Left ventricle myocardium superior (tissue), 1 donor: Measurements from ENCODE around the gene EGFL7. TPM values are rescaled to one million over a fixed set of nuclear protein-coding genes. Genes with fewer than 3 reads are reported as not detected.
A peak's percentile ranks its signal among the peaks of the same experiment; 100 is the strongest.

Experiments
- ATAC-seq: fragments of 200-7000 bp; cut with Tn5 transposase; one replicate; pipeline ENCODE4 v1.9.1; 2020; ENCODE audit warnings: mild to moderate bottlenecking, moderate library complexity
- DNase-seq: peaks from one replicate; pipeline ENCODE4 v3.0.0-alpha.2; 2020
- intact Hi-C: fragments of 100-400 bp; cut with micrococcal nuclease; formaldehyde crosslinking; loops from one replicate; pipeline ENCODE4 v1.11.0; 2022
- total RNA-seq: library from RNA; stranded (reverse); fragmentation: NEBNext Ultra II Directional; extraction: Animal tissue kit (Norgen Biotek cat#: 25700); gene quantifications from one replicate; pipeline ENCODE4 v1.2.1, GENCODE V29; 2021
- donor health status: DM: no; HTN: yes; CAD: no; lungs with severe emphysema.

EGFL7 gene
- total RNA-seq, 1 donor from 2014 or later, result 63.8 TPM

DNA sequence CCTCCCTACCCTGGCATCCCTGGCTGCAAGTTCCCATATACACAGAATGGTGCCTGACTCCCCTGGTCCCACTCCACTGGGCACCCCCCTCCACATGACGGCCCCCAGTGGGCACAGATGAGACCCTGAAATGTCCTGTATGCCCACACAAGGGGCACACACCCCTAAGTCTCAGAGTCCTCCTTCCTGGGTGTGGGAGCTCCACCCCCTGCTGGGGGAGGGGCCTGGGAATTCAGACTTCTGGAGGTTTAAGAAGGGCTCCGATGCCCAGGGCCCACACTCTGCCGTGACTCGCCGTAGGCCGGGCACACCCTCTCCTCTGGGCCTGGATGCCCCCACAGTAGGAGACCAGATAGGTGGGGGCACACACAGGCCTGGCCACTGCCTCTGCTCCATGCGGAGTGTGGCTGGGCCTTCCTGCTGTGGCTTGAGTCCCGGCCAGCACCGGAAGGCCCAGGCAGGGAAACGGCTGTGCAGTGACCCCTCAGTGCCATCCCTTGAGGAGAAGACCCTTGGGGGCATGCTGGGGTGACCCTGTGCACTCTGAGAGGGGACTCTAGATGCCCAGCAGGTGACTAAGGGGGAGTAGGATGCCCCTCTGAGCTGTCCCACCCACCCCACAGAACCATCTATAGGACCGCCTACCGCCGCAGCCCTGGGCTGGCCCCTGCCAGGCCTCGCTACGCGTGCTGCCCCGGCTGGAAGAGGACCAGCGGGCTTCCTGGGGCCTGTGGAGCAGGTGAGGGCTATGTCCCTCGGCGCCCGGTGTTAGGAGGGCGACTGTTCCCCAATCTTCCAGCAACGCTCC, 6.5 kb downstream of the EGFL7 start:
- no peak for DNase-seq
- no peak for ATAC-seq
- intact Hi-C loops, result no loop called here

DNA sequence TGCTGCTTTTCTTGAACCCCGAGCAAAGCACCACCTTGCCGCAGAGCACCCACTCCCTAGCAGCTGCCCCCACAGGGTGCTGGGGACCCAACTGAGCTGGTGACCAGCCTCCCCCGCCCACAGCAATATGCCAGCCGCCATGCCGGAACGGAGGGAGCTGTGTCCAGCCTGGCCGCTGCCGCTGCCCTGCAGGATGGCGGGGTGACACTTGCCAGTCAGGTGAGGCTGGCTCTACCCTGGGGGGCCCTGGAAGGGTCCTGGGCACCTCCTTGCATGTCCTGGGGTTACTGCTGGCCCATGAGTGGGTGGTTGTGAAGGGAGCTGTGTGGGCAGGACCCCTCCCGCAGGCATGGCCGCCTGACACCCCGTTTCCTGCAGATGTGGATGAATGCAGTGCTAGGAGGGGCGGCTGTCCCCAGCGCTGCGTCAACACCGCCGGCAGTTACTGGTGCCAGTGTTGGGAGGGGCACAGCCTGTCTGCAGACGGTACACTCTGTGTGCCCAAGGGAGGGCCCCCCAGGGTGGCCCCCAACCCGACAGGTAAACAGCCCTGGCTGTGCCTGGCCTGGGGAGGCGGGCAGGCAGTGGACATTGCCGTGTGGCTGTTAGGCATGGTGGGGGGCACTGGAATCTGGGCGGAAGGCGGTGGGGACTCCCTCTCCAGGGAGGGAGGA, 7.2 kb downstream of the EGFL7 start:
- DNase-seq, result no peak
- intact Hi-C loops, result no loop called here

DNA sequence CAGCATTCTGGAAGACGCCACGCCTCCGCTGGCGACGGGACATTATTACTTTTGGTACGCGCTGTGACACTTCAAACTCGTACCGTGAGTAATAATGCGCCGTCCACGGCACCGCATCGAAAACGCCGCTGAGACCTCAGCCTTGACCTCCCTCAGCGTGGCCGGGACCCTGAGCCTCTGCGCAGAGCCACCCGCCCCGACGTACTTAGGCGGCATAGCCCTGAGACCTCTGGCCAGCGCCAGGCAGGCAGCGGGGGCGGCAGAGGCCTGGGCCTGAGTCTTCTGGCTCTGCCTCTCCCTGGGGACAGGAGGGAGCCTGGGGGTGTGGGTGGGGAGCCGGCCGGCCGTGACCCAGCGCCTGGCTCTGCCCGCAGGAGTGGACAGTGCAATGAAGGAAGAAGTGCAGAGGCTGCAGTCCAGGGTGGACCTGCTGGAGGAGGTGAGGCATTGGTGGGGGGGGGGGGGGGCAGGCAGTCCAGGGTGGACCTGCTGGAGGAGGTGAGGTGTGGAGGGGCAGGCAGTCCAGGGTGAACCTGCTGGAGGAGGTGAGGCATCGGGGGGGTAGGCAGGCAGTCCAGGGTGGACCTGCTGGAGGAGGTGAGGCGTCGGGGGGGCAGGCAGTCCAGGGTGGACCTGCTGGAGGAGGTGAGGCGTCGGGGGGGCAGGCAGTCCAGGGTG, 8.0 kb downstream of the EGFL7 start:
- DNase-seq (no peak), ATAC-seq (no peak)
- intact Hi-C loops, result no loop called here

More for the DNA sequence above, 7.2 kb downstream of the EGFL7 start:
- no peak for ATAC-seq

GRCh38 chr9:136671254-136671614, 8.5 kb downstream of the EGFL7 start:
- no peak for DNase-seq
- intact Hi-C loops, result no loop called here
- ATAC-seq, result no peak

GRCh38 chr9:136671646-136672430, 9.1 kb downstream of the EGFL7 start:
- intact Hi-C loops, result no loop called here
- DNase-seq, result peak; percentile 69
- ATAC-seq, result peak; percentile 23

DNA sequence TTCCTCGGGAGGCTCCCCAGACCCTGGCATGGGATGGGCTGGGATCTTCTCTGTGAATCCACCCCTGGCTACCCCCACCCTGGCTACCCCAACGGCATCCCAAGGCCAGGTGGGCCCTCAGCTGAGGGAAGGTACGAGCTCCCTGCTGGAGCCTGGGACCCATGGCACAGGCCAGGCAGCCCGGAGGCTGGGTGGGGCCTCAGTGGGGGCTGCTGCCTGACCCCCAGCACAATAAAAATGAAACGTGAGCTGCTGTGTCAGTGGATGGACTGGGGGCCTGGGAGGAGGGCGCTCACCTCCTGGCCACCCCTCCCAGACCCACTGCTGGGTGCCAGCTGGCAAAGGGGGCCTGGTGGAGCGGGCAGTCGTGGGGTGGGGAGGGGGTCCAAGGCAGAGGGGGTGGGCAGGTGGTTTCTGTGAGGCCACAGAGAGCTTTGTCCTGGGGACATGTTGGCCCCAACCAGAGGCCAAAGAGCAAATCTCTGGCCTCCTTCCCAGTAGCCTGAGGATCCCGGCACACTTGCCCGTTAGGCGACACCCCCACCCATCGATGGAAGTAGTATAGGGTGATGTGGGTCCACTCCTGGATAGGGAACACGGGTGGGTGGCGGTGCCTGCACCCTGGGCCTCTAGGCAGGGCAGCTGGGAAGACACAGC, 9.8 kb downstream of the EGFL7 start:
- no peak for DNase-seq
- intact Hi-C loops, result no loop called here
- ATAC-seq, result no peak

GRCh38 chr9:136673088-136673974, 10.6 kb downstream of the EGFL7 start:
- DNase-seq (no peak), ATAC-seq (peak; percentile 4)
- intact Hi-C loops, result no loop called here

GRCh38 chr9:136673975-136674785, 11.5 kb downstream of the EGFL7 start:
- ATAC-seq, result no peak
- DNase-seq, result no peak
- intact Hi-C loops, result no loop called here

GRCh38 chr9:136674786-136675349, 12.2 kb downstream of the EGFL7 start:
- intact Hi-C loops, result no loop called here
- ATAC-seq, result peak; percentile 8

DNA sequence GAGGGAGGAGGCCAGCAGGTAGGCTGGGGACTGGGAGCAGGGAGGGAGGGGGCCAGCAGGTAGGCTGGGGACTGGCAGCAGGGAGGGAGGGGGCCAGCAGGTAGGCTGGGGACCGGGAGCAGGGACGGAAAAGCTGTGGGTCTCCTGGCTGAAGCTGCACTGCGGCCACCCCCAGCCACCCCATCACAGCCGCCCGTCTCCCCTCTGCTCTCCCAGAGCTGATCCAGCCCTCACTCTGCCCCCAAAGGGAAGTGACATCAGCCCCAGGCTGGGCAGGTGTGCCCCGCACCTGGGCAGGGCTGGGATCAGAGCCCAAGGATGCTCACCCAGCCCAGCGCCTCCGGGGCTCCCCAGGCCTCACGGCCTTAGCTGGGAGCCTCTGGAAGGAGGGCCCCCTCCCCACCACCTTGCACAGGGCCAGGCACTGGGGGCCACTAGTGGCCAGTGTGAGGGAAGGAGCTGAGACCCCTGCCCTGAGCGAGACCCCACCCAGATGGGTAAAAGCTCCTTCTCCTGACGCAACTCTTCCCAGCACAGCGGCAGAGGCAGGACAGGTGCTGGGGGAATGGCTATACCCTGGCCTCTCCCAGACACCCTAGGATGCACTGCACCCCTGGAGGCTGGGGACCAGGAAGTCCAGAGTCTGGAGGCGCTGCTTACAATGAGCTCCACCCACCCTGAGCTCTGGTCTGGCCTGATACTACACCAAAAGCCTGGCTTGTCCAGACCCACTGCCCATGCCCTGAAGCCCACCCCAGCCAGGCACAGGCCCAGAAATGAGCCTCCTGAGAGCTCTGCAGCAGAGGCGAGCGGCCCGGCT, 13.0 kb downstream of the EGFL7 start:
- no peak for DNase-seq
- no peak for ATAC-seq
- intact Hi-C loops, result no loop called here

More at GRCh38 chr9:136674786-136675349, 12.2 kb downstream of the EGFL7 start:
- DNase-seq, result no peak

DNA sequence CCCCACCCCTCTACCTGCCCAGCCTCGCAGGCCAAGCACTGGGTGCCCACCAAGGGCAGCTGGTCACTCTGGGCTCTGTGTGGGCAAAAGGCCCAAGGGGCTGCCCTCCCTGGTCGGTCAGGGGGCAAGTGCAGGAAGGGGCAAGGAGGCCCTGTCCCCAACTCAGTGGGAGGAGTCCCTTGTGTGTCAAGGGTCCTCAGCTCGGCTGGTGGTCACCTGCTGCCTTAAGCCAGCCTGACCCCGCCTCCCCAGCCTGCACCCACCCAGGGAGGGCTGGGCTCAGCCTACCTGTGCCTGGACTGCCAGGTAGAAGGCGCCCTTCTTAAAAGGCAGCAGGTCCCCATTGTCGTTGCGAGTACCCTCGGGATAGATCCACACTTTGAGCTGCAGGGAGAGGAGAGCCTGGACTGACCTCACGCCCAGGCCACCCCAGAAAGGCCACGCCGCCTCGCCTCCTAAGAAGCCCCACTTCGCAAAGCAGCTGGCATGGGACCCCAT, 13.6 kb downstream of the EGFL7 start:
- DNase-seq (no peak), ATAC-seq (no peak)
- intact Hi-C loops, result no loop called here

DNA sequence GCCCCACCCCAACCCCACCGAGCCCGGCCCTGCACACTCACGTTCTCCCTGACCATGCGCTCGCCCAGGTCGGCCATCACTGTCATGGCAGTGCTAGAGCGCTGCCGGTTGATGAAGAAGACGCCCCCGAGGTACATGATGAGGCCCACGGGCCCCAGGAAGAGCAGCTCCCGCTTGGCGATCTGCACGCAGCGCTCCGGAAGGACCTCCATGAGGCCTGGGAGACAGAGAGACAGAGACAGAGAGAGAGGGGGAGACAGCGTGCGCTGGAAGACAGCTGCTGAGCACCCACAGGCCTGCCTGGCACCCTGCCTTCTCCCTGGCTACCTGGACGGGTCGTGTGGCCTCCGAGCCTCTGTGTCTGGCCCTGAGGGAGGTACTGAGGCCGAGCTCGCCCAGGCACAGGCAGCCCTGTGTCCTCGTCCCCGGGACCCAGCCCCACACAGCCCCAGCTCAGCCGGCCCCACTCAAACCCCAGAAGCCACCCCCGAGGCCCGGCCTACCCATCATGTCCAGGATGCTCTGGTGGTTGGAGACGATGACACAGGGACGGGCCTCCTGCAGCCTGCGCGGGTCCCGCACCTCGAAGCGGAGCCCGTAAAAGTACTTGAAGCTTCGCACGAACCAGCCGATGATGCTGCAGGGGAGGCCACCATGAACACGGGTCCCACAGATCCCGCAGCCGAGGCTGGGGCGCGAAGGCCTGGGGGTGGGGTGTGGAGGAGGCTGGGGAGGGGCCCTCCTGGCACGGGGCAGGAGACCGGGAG, 14.4 kb downstream of the EGFL7 start:
- ATAC-seq (no peak), DNase-seq (no peak)
- intact Hi-C loops, result no loop called here

- ATAC-seq, result no peak
- DNase-seq, result no peak
- intact Hi-C loops, result no loop called here
Measured at GRCh38 chr9:136678034-136678433, 15.3 kb downstream of the EGFL7 start.

DNA sequence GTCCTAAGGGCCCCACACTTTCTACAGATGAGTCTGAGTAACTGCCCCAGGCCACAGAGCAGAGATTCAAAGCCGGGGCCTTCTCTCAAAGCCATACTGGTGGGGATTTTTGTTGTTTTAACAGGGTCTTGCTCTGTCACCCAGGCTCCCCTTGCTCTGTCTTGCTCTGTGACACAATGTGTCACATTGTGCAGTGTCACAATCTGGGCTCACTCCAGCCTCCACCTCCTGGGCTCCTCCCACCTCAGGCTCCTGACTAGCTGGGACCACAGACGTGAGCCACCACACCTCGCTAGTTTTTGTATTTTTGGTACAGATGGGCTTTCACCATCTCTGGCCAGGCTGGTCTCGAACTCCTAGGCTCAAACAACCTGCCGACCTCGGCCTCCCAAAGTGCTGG, 15.9 kb downstream of the EGFL7 start:
- intact Hi-C loops, result no loop called here
- no peak for ATAC-seq
- DNase-seq, result no peak

DNA sequence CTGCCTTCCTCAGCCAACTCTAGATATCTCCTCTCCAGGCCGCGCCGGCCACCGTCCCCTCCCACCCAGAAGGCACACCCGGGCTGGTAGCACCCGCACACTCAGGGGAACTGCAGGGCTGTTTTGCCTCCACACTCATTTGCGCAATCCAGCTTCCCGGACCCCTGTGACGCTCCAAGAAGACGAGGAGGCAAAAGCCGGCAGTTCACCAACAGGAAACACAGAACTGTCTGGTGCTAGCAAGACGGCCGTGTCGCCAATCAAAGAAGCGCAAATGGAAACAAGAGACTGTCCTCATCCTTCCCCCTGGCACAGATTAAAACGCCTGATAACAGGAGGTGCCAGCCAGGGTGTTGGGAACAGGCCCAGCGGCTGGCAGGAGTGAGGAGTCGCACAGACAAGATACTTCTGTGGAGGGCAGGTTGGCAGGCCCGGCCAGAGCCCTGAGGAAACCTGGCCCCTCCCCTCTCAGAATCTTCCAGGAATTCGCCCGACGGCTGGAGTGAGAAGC, 16.8 kb downstream of the EGFL7 start:
- no peak for DNase-seq
- intact Hi-C loops, result no loop called here

More for the DNA sequence above, 16.8 kb downstream of the EGFL7 start:
- ATAC-seq, result peak; percentile 8
